ENCODE measurements around the gene OXSR1. TPM values are rescaled to one million over a fixed set of nuclear protein-coding genes. Genes with fewer than 3 reads are reported as not detected.

Gene OXSR1
- total RNA-seq, 2 donors from 2014 or later, result 30.5 to 31.0 TPM

- no peaks in the 10 kb centered on the region for H3K4me1 ChIP-seq (ENCODE audit: control insufficient read depth in 1 of 2, low read depth in 2 of 2)
- H3K4me3 ChIP-seq, result no peak overlapping the region
- no peaks in the 10 kb centered on the region for H3K9me3 ChIP-seq
- ATAC-seq (ENCODE audit: insufficient number of reproducible peaks, low FRiP score, low read depth), result no peak
- no peak for DNase-seq (ENCODE audit: low spot score)
- H3K27ac ChIP-seq, result no peak overlapping the region
- TF ChIP-seq CTCF (IDR thresholded peaks at IDR 0.05), result no peak
- no peaks in the 10 kb centered on the region for H3K36me3 ChIP-seq
- H3K27me3 ChIP-seq (replicated peaks; ENCODE audit: insufficient read depth), result no peaks in the 10 kb centered on the region
Measured at GRCh38 chr3:38154033-38154494, 11.3 kb upstream of the OXSR1 start.

- no peak for ATAC-seq (ENCODE audit: insufficient number of reproducible peaks, low FRiP score, low read depth)
- no peak for DNase-seq (ENCODE audit: low spot score)
- H3K27ac ChIP-seq, result no peak overlapping the region
- no peak overlapping the region for H3K4me3 ChIP-seq
- TF ChIP-seq CTCF (IDR thresholded peaks at IDR 0.05), result no peak
- no peaks in the 10 kb centered on the region for H3K9me3 ChIP-seq
- H3K4me1 ChIP-seq (ENCODE audit: control insufficient read depth in 1 of 2, low read depth in 2 of 2), result no peaks in the 10 kb centered on the region
- no peaks in the 10 kb centered on the region for H3K36me3 ChIP-seq
- no peaks in the 10 kb centered on the region for H3K27me3 ChIP-seq (replicated peaks; ENCODE audit: insufficient read depth)
Measured at GRCh38 chr3:38154625-38155255, 10.6 kb upstream of the OXSR1 start.

GRCh38 chr3:38155825-38156224, 9.5 kb upstream of the OXSR1 start:
- H3K4me1 ChIP-seq (ENCODE audit: control insufficient read depth in 1 of 2, low read depth in 2 of 2), result no peaks in the 10 kb centered on the region
- no peaks in the 10 kb centered on the region for H3K27me3 ChIP-seq (replicated peaks; ENCODE audit: insufficient read depth)
- no peaks in the 10 kb centered on the region for H3K9me3 ChIP-seq
- H3K27ac ChIP-seq, result no peak overlapping the region
- DNase-seq (ENCODE audit: low spot score) (no peak), ATAC-seq (ENCODE audit: insufficient number of reproducible peaks, low FRiP score, low read depth) (no peak)
- no peaks in the 10 kb centered on the region for H3K36me3 ChIP-seq
- no peak for TF ChIP-seq CTCF (IDR thresholded peaks at IDR 0.05)
- no peak overlapping the region for H3K4me3 ChIP-seq

- H3K9me3 ChIP-seq, result no peaks in the 10 kb centered on the region
- DNase-seq (ENCODE audit: low spot score) (no peak), ATAC-seq (ENCODE audit: insufficient number of reproducible peaks, low FRiP score, low read depth) (no peak)
- H3K27ac ChIP-seq, result no peak overlapping the region
- TF ChIP-seq CTCF (IDR thresholded peaks at IDR 0.05), result no peak
- H3K27me3 ChIP-seq (replicated peaks; ENCODE audit: insufficient read depth), result no peaks in the 10 kb centered on the region
- no peak overlapping the region for H3K4me3 ChIP-seq
- H3K4me1 ChIP-seq (ENCODE audit: control insufficient read depth in 1 of 2, low read depth in 2 of 2), result no peaks in the 10 kb centered on the region
- H3K36me3 ChIP-seq, result no peaks in the 10 kb centered on the region
Measured at GRCh38 chr3:38157117-38157516, 8.2 kb upstream of the OXSR1 start.

GRCh38 chr3:38157595-38157994, 7.7 kb upstream of the OXSR1 start:
- Histone ChIP-seq H3K4me3 (no peak overlapping the region), H3K27ac (no peak overlapping the region), H3K36me3 (no peaks in the 10 kb centered on the region), H3K27me3 (replicated peaks; ENCODE audit: insufficient read depth) (no peaks in the 10 kb centered on the region), H3K9me3 (no peaks in the 10 kb centered on the region), H3K4me1 (ENCODE audit: control insufficient read depth in 1 of 2, low read depth in 2 of 2) (no peaks in the 10 kb centered on the region)
- ATAC-seq (ENCODE audit: insufficient number of reproducible peaks, low FRiP score, low read depth), result no peak
- no peak for TF ChIP-seq CTCF (IDR thresholded peaks at IDR 0.05)
- DNase-seq (ENCODE audit: low spot score), result no peak
